Mucosa of stomach (tissue), 1 donor: ENCODE measurements around the gene ASPDH.
"Not testable (repeated sequence)": the region's sequence is repeated elsewhere in the genome, so short reads cannot be mapped to it uniquely, and the experiment has no call there.

Source experiments
- H3K27me3 ChIP-seq: one replicate; pipeline ENCODE4 v1.7.0; 2013; ENCODE audit warnings: mild to moderate bottlenecking, low read length; ENCODE audit not compliant: control insufficient read depth, insufficient read depth
- H3K36me3 ChIP-seq: one replicate; pipeline ENCODE4 v1.7.0; 2013; ENCODE audit warnings: low read length; ENCODE audit not compliant: control insufficient read depth, insufficient read depth
- H3K4me1 ChIP-seq: one replicate; pipeline ENCODE4 v1.7.0; 2013; ENCODE audit warnings: mild to moderate bottlenecking, low read length; ENCODE audit not compliant: control insufficient read depth, insufficient read depth
- H3K4me3 ChIP-seq: one replicate; pipeline ENCODE4 v1.7.0; 2013; ENCODE audit warnings: low read length
- H3K9ac ChIP-seq: one replicate; pipeline ENCODE4 v1.7.0; 2013; ENCODE audit warnings: mild to moderate bottlenecking, low read length, moderate library complexity
- H3K9me3 ChIP-seq: one replicate; pipeline ENCODE4 v1.7.0; 2013; ENCODE audit warnings: mild to moderate bottlenecking, low read length, moderate library complexity; ENCODE audit not compliant: control insufficient read depth
- donor health status: Pancreatic carcinoma.

Gene ASPDH

GRCh38 chr19:50542943-50543342, 29.2 kb upstream of the ASPDH start:
- Histone ChIP-seq H3K27me3 (no peaks in the 10 kb centered on the region), H3K36me3 (no peaks in the 10 kb centered on the region), H3K4me3 (no peak overlapping the region), H3K9ac (no peak overlapping the region), H3K9me3 (no peaks in the 10 kb centered on the region), H3K4me1 (no peaks in the 10 kb centered on the region)

- no peaks in the 10 kb centered on the region for H3K4me1 ChIP-seq
- H3K4me3 ChIP-seq: no peak overlapping the region
- no peaks in the 10 kb centered on the region for H3K27me3 ChIP-seq
- H3K9ac ChIP-seq: no peak overlapping the region
- no peaks in the 10 kb centered on the region for H3K9me3 ChIP-seq
- no peaks in the 10 kb centered on the region for H3K36me3 ChIP-seq
Observed at GRCh38 chr19:50537769-50538230, 24.1 kb upstream of the ASPDH start.

GRCh38 chr19:50537306-50537685, 23.6 kb upstream of the ASPDH start:
- H3K36me3 ChIP-seq: no peaks in the 10 kb centered on the region
- H3K4me3 ChIP-seq: no peak overlapping the region
- H3K9ac ChIP-seq: no peak overlapping the region
- no peaks in the 10 kb centered on the region for H3K27me3 ChIP-seq
- no peaks in the 10 kb centered on the region for H3K9me3 ChIP-seq
- H3K4me1 ChIP-seq: no peaks in the 10 kb centered on the region

- Histone ChIP-seq H3K9me3 (no peaks in the 10 kb centered on the region), H3K9ac (no peak overlapping the region), H3K4me3 (no peak overlapping the region), H3K4me1 (no peaks in the 10 kb centered on the region), H3K27me3 (no peaks in the 10 kb centered on the region), H3K36me3 (no peaks in the 10 kb centered on the region)
Observed at GRCh38 chr19:50536662-50537305, 23.1 kb upstream of the ASPDH start.

- H3K9ac ChIP-seq: no peak overlapping the region
- H3K27me3 ChIP-seq: no peaks in the 10 kb centered on the region
- no peak overlapping the region for H3K4me3 ChIP-seq
- no peaks in the 10 kb centered on the region for H3K36me3 ChIP-seq
- no peaks in the 10 kb centered on the region for H3K4me1 ChIP-seq
- H3K9me3 ChIP-seq: no peaks in the 10 kb centered on the region
Observed at GRCh38 chr19:50535672-50536187, 22.0 kb upstream of the ASPDH start.

GRCh38 chr19:50534478-50534877, 20.8 kb upstream of the ASPDH start:
- Histone ChIP-seq H3K4me3 (no peak overlapping the region), H3K27me3 (no peaks in the 10 kb centered on the region), H3K36me3 (no peaks in the 10 kb centered on the region), H3K9ac (no peak overlapping the region), H3K4me1 (no peaks in the 10 kb centered on the region), H3K9me3 (no peaks in the 10 kb centered on the region)

GRCh38 chr19:50532952-50533351, 19.2 kb upstream of the ASPDH start:
- H3K9ac ChIP-seq: no peak overlapping the region
- no peaks in the 10 kb centered on the region for H3K9me3 ChIP-seq
- H3K4me3 ChIP-seq: no peak overlapping the region
- H3K27me3 ChIP-seq: no peaks in the 10 kb centered on the region
- H3K4me1 ChIP-seq: no peaks in the 10 kb centered on the region
- H3K36me3 ChIP-seq: no peaks in the 10 kb centered on the region

GRCh38 chr19:50531171-50531612, 17.5 kb upstream of the ASPDH start:
- no peaks in the 10 kb centered on the region for H3K4me1 ChIP-seq
- peaks cover 2% of the 10 kb centered on the region for H3K27me3 ChIP-seq
- H3K36me3 ChIP-seq: no peaks in the 10 kb centered on the region
- H3K9ac ChIP-seq: no peak overlapping the region
- H3K9me3 ChIP-seq: no peaks in the 10 kb centered on the region
- H3K4me3 ChIP-seq: no peak overlapping the region

GRCh38 chr19:50528052-50528451, 14.3 kb upstream of the ASPDH start:
- H3K9me3 ChIP-seq, H3K4me1 ChIP-seq, H3K4me3 ChIP-seq, H3K9ac ChIP-seq, H3K27me3 ChIP-seq, H3K36me3 ChIP-seq: not testable (repeated sequence)

- Histone ChIP-seq H3K36me3 (no peaks in the 10 kb centered on the region), H3K27me3 (peaks cover 4% of the 10 kb centered on the region), H3K9ac (no peak overlapping the region), H3K4me3 (no peak overlapping the region), H3K4me1 (no peaks in the 10 kb centered on the region), H3K9me3 (no peaks in the 10 kb centered on the region)
Observed at GRCh38 chr19:50522881-50523280, 9.2 kb upstream of the ASPDH start.

GRCh38 chr19:50520822-50521465, 7.2 kb upstream of the ASPDH start:
- no peaks in the 10 kb centered on the region for H3K4me1 ChIP-seq
- no peak overlapping the region for H3K4me3 ChIP-seq
- H3K9me3 ChIP-seq: no peaks in the 10 kb centered on the region
- no peak overlapping the region for H3K9ac ChIP-seq
- no peaks in the 10 kb centered on the region for H3K27me3 ChIP-seq
- H3K36me3 ChIP-seq: no peaks in the 10 kb centered on the region

- no peaks in the 10 kb centered on the region for H3K27me3 ChIP-seq
- no peaks in the 10 kb centered on the region for H3K36me3 ChIP-seq
- H3K9ac ChIP-seq: no peak overlapping the region
- H3K4me3 ChIP-seq: no peak overlapping the region
- H3K9me3 ChIP-seq: no peaks in the 10 kb centered on the region
- no peaks in the 10 kb centered on the region for H3K4me1 ChIP-seq
Observed at GRCh38 chr19:50519006-50519575, 5.4 kb upstream of the ASPDH start.
